ENCODE measurements around the gene LSM8. TPM values are rescaled to one million over a fixed set of nuclear protein-coding genes. Genes with fewer than 3 reads are reported as not detected.

The LSM8 gene
- total RNA-seq, 6 experiments from 2014 or later = 10.7 to 24.3 (median 19.9) TPM

DNA sequence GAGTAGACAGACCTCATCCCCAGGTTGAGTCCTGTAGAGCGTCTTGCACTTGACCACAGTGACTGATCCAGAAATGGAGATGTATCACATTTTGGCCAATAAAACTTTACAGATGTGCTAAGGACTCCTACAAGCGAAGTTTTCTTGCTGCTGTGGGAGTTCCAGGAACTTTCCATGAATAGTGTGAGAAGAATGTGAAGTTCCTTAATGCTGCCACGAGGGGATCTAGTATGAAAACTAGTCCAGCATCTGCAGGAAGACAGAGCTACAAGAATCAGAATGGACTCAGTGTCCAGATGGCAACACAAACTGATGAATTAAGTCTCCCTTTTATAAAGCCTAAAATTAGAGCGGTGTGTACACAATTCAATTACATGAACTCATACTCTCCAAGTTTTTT lies 14.8 kb upstream of the LSM8 start:
- TF ChIP-seq, protein P1, sequence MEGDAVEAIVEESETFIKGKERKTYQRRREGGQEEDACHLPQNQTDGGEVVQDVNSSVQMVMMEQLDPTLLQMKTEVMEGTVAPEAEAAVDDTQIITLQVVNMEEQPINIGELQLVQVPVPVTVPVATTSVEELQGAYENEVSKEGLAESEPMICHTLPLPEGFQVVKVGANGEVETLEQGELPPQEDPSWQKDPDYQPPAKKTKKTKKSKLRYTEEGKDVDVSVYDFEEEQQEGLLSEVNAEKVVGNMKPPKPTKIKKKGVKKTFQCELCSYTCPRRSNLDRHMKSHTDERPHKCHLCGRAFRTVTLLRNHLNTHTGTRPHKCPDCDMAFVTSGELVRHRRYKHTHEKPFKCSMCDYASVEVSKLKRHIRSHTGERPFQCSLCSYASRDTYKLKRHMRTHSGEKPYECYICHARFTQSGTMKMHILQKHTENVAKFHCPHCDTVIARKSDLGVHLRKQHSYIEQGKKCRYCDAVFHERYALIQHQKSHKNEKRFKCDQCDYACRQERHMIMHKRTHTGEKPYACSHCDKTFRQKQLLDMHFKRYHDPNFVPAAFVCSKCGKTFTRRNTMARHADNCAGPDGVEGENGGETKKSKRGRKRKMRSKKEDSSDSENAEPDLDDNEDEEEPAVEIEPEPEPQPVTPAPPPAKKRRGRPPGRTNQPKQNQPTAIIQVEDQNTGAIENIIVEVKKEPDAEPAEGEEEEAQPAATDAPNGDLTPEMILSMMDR (IDR thresholded peaks at IDR 0.05) = peak; percentile 39
- Mint-ChIP-seq H3K9me3 (no peaks in the 10 kb centered on the region), H3K27me3 (ENCODE audit: insufficient read depth) (peaks cover 2% of the 10 kb centered on the region; the same call in 1 of the 2 replicates), H3K36me3 (ENCODE audit: low read depth) (no peaks in the 10 kb centered on the region), H3K4me1 (ENCODE audit: low read depth) (no peaks in the 10 kb centered on the region), H3K4me3 (no peak overlapping the region), H3K27ac (no peak overlapping the region)
- DNase-seq = peak; percentile 12

DNA sequence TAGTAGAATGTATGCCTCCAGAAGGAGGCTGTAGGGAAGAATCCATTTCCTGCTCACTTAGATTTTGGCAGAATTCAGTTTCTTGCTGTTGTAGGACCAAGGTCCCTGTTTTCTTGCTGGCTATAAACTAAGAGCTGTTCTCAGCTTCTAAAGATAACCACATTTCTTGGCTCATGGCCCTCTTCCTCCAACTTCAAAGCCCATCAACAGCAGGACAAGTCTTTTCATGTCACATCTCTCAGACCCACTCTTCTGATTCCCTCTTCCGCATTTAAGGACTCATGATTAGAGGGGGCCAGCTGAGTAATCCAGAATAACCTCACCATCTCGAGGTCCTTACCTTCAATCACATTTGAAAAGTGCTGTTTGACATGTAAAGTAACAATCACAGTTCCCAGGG lies 8.2 kb upstream of the LSM8 start:
- Mint-ChIP-seq H3K27ac (no peak overlapping the region), H3K4me3 (no peak overlapping the region), H3K9me3 (no peaks in the 10 kb centered on the region), H3K27me3 (ENCODE audit: insufficient read depth) (no peaks in the 10 kb centered on the region; the same call in 1 of the 2 replicates), H3K36me3 (ENCODE audit: low read depth) (no peaks in the 10 kb centered on the region), H3K4me1 (ENCODE audit: low read depth) (no peaks in the 10 kb centered on the region)
- no peak for DNase-seq
- TF ChIP-seq, protein P1 (IDR thresholded peaks at IDR 0.05) = no peak

DNA sequence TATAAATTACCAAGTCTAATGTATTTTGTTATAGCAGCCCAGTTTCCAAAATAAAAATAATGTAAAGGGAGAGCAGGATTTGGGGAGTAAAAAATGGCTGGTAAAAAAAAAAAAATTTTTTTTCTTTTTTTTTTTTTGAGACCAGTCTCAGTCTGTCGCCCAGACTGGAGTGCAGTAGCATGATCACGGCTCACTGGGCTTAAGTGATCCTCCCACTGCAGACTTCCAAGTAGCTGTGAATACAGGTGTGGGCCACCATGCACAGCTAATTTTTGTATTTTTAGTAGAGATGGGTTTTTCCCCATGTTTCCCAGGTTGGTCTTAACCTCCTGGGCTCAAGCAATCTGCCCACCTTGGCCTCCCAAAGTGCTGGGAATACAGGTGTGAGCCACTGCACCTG lies 4.8 kb upstream of the LSM8 start:
- no peak for DNase-seq
- no peaks in the 10 kb centered on the region for H3K9me3 Mint-ChIP-seq
- peaks cover 7% of the 10 kb centered on the region for H3K4me1 Mint-ChIP-seq (ENCODE audit: low read depth)
- peaks cover 5% of the 10 kb centered on the region for H3K36me3 Mint-ChIP-seq (ENCODE audit: low read depth)
- no peak overlapping the region for H3K4me3 Mint-ChIP-seq
- TF ChIP-seq, protein P1 (IDR thresholded peaks at IDR 0.05) = no peak
- H3K27ac Mint-ChIP-seq = no peak overlapping the region
- H3K27me3 Mint-ChIP-seq (ENCODE audit: insufficient read depth) = no peaks in the 10 kb centered on the region; the same call in 1 of the 2 replicates

DNA sequence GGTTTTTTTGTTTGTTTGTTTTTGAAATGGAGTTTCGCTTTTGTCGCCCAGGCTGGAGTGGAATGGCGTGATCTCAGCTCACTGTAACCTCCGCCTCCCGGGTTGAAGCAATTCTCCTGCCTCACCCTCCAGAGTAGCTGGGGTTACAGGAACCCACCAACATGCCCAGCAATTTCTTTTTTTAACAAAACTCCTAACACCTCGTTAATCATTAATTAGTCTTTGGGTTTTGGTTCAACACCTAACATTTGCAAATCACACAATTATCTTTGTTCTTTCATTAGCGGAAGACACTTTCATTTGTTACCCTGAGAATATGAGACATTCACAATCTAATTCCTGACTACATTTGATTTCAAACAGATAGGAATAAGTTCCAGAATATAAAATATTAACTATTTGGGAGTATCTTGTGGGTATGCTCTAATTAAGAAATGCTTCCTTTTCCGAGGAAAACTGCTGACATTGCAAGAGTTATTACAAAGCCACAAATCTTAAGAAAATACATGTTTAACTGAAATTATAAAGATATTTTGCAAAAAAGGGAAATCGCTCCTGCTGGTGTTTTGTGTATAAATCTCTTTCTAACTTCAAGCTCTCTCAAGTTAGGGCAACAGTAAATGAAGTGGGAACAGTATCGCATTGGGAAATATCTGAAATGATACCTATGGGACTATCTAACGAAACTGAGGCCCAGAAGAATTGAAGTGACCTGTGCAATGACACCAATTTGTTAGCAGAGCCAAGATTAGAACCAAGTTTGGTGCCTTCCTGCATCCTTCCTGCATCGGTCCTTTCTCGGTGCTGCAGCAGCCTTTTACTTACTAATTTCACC lies 1.2 kb upstream of the LSM8 start:
- Mint-ChIP-seq H3K36me3 (ENCODE audit: low read depth) (peaks cover 23% of the 10 kb centered on the region), H3K27me3 (ENCODE audit: insufficient read depth) (no peaks in the 10 kb centered on the region; the same call in 1 of the 2 replicates), H3K4me1 (ENCODE audit: low read depth) (peaks cover 25% of the 10 kb centered on the region), H3K9me3 (no peaks in the 10 kb centered on the region), H3K4me3 (peak overlapping the region; percentile 97), H3K27ac (peak overlapping the region; percentile 98)
- no peak for DNase-seq
- TF ChIP-seq, protein P1 (IDR thresholded peaks at IDR 0.05) = no peak

DNA sequence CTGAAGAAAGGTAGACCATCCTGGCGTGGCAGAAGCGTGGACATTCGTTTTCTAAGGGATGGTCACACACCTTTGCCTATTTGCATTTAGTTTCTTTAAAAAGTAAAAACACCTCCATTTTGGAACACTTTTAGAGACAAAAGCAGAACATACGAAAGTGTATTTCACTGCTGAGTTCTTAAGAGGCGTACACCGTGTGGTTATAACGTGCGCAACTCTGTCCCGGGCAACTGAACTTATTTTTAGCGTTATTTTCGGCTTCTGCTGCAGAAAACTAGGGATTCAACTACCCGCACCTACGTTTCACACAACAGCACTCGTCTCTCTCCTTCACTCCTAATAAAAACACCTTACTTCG lies 557 bp upstream of the LSM8 start:
- no peaks in the 10 kb centered on the region; the same call in 1 of the 2 replicates for H3K27me3 Mint-ChIP-seq (ENCODE audit: insufficient read depth)
- H3K27ac Mint-ChIP-seq = peak overlapping the region; percentile 98
- no peaks in the 10 kb centered on the region for H3K9me3 Mint-ChIP-seq
- TF ChIP-seq, protein P1 (IDR thresholded peaks at IDR 0.05) = no peak
- H3K4me3 Mint-ChIP-seq = peak overlapping the region; percentile 97
- H3K4me1 Mint-ChIP-seq (ENCODE audit: low read depth) = peaks cover 25% of the 10 kb centered on the region
- peaks cover 23% of the 10 kb centered on the region for H3K36me3 Mint-ChIP-seq (ENCODE audit: low read depth)
- no peak for DNase-seq

Measured in HFFc6 (cell line).